Measurements from ENCODE around the gene FAM3C. TPM values are rescaled to one million over a fixed set of nuclear protein-coding genes. Genes with fewer than 3 reads are reported as not detected.

FAM3C gene
- total RNA-seq, 2 experiments from 2014 or later, result 7.9 to 10.5 TPM

GRCh38 chr7:121402701-121403100, 6.6 kb upstream of the FAM3C start:
- Mint-ChIP-seq H3K27ac (no peak overlapping the region), H3K4me3 (no peak overlapping the region), H3K4me1 (ENCODE audit: low read depth) (no peaks in the 10 kb centered on the region), H3K27me3 (peaks cover 8% of the 10 kb centered on the region), H3K9me3 (no peaks in the 10 kb centered on the region), H3K36me3 (ENCODE audit: low read depth) (no peaks in the 10 kb centered on the region)
- ATAC-seq (ENCODE audit: poor library complexity), result no peak
- H3K9me3 ChIP-seq (ENCODE audit: control insufficient read depth in 1 of 2, insufficient read depth in 1 of 2, low read length in 2 of 2), result no peaks in the 10 kb centered on the region
- ChIA-PET POLR2A (no interaction called here), CTCF (no interaction called here)
- intact Hi-C loops (cut with DNase I, micrococcal nuclease), result loop anchor here in 1 of 2 experiments (5.0 kb wide), 1 partner anchor 35 kb away; no protein-coding TSS in a partner anchor
- no peaks in the 10 kb centered on the region for H3K4me1 ChIP-seq (ENCODE audit: insufficient read depth, low read length)
- no peak for DNase-seq
- H3K27me3 ChIP-seq (ENCODE audit: control insufficient read depth in 1 of 2, insufficient read depth in 2 of 2, low read length in 2 of 2), result no peaks in the 10 kb centered on the region
- TF ChIP-seq CTCF (IDR thresholded peaks at IDR 0.05), result no peak
- H3K27ac ChIP-seq (ENCODE audit: low read depth in 1 of 2, low read length in 2 of 2), result no peak overlapping the region
- H3K4me3 ChIP-seq (ENCODE audit: low read length), result no peak overlapping the region
- no peaks in the 10 kb centered on the region for H3K36me3 ChIP-seq (ENCODE audit: insufficient read depth, low read length)

GRCh38 chr7:121401896-121402295, 5.8 kb upstream of the FAM3C start:
- DNase-seq (no peak), ATAC-seq (ENCODE audit: poor library complexity) (no peak)
- Histone ChIP-seq H3K4me3 (ENCODE audit: low read length) (no peak overlapping the region), H3K9me3 (ENCODE audit: control insufficient read depth in 1 of 2, insufficient read depth in 1 of 2, low read length in 2 of 2) (no peaks in the 10 kb centered on the region), H3K4me1 (ENCODE audit: insufficient read depth, low read length) (no peaks in the 10 kb centered on the region), H3K36me3 (ENCODE audit: insufficient read depth, low read length) (no peaks in the 10 kb centered on the region), H3K27ac (ENCODE audit: low read depth in 1 of 2, low read length in 2 of 2) (no peak overlapping the region), H3K27me3 (ENCODE audit: control insufficient read depth in 1 of 2, insufficient read depth in 2 of 2, low read length in 2 of 2) (no peaks in the 10 kb centered on the region)
- ChIA-PET POLR2A (no interaction called here), CTCF (no interaction called here)
- H3K4me1 Mint-ChIP-seq (ENCODE audit: low read depth), result no peaks in the 10 kb centered on the region
- intact Hi-C loops (cut with DNase I, micrococcal nuclease), result loop anchor here in 1 of 2 experiments (5.0 kb wide), 1 partner anchor 35 kb away; no protein-coding TSS in a partner anchor
- H3K27ac Mint-ChIP-seq, result no peak overlapping the region
- H3K9me3 Mint-ChIP-seq, result no peaks in the 10 kb centered on the region
- TF ChIP-seq CTCF (IDR thresholded peaks at IDR 0.05), result no peak
- no peaks in the 10 kb centered on the region for H3K36me3 Mint-ChIP-seq (ENCODE audit: low read depth)
- no peak overlapping the region for H3K4me3 Mint-ChIP-seq
- peaks cover 5% of the 10 kb centered on the region for H3K27me3 Mint-ChIP-seq

- Histone ChIP-seq H3K36me3 (ENCODE audit: insufficient read depth, low read length) (no peaks in the 10 kb centered on the region), H3K27me3 (ENCODE audit: control insufficient read depth in 1 of 2, insufficient read depth in 2 of 2, low read length in 2 of 2) (no peaks in the 10 kb centered on the region), H3K9me3 (ENCODE audit: control insufficient read depth in 1 of 2, insufficient read depth in 1 of 2, low read length in 2 of 2) (no peaks in the 10 kb centered on the region), H3K27ac (ENCODE audit: low read depth in 1 of 2, low read length in 2 of 2) (no peak overlapping the region), H3K4me1 (ENCODE audit: insufficient read depth, low read length) (peaks cover 4% of the 10 kb centered on the region), H3K4me3 (ENCODE audit: low read length) (no peak overlapping the region)
- Mint-ChIP-seq H3K27me3 (no peaks in the 10 kb centered on the region), H3K9me3 (no peaks in the 10 kb centered on the region), H3K4me1 (ENCODE audit: low read depth) (peaks cover 16% of the 10 kb centered on the region), H3K36me3 (ENCODE audit: low read depth) (no peaks in the 10 kb centered on the region), H3K27ac (no peak overlapping the region), H3K4me3 (no peak overlapping the region)
- CTCF ChIA-PET, result interaction anchor here (0.9 kb wide), 1 partner anchor 31 kb away, joined by 4 read pairs; no protein-coding TSS in a partner anchor
- no peak for TF ChIP-seq CTCF (IDR thresholded peaks at IDR 0.05)
- intact Hi-C loops (cut with DNase I, micrococcal nuclease), result loop anchor here in 1 of 2 experiments (10.0 kb wide), 1 partner anchor 413 kb away; the partner anchor contains the start of gene CPED1
- no peak for DNase-seq
- POLR2A ChIA-PET, result interaction anchor here (0.8 kb wide), 1 partner anchor 10 kb away, joined by 3 read pairs; no protein-coding TSS in a partner anchor
- no peak for ATAC-seq (ENCODE audit: poor library complexity)
These were observed 2.1 kb upstream of the FAM3C start for GRCh38 chr7:121398246-121398645.

All from CD4-positive, alpha-beta T cell (primary cell).